Liver (tissue), 3 donors: ENCODE results near the gene CD200R1L.

Experiments
- CTCF ChIP-seq: fragments of 150-350 bp; IDR thresholded peaks from 2 replicates; pipeline ENCODE4 v1.5.1; 2017; ENCODE audit warnings: improper control_type of control experiment, low read depth, low read length; ENCODE audit not compliant: missing input control
- EGR1 ChIP-seq, 2 donors: IDR thresholded peaks; 2 replicates each; pipeline ENCODE4 v1.6.1; 2016 to 2018; ENCODE audit warnings: antibody characterized with exemption in 2 of 2, low read depth in 2 of 2
- FOXA2 ChIP-seq: IDR thresholded peaks from 2 replicates; pipeline ENCODE4 v1.6.1; 2016; ENCODE audit warnings: antibody characterized with exemption
- GABPA ChIP-seq, 2 donors: IDR thresholded peaks in 1 of 2; conservative IDR thresholded peaks in 1 of 2; 2 replicates each; pipeline ENCODE4 v1.6.1; 2016; ENCODE audit warnings: antibody characterized with exemption in 2 of 2, mild to moderate bottlenecking in 1 of 2, moderate library complexity in 1 of 2
- JUND ChIP-seq, 2 donors: IDR thresholded peaks; 2 replicates each; pipeline ENCODE4 v1.6.1; 2016; ENCODE audit warnings: antibody characterized with exemption in 2 of 2
- RAD21 ChIP-seq, 2 donors: IDR thresholded peaks; 2 replicates each; pipeline ENCODE4 v1.6.1; 2016; ENCODE audit warnings: antibody characterized with exemption in 2 of 2, mild to moderate bottlenecking in 2 of 2
- REST ChIP-seq: IDR thresholded peaks from 2 replicates; pipeline ENCODE4 v1.6.1; 2016; ENCODE audit warnings: antibody characterized with exemption, mild to moderate bottlenecking
- donor health status: healthy.
- donor health status: healthy.

DNA sequence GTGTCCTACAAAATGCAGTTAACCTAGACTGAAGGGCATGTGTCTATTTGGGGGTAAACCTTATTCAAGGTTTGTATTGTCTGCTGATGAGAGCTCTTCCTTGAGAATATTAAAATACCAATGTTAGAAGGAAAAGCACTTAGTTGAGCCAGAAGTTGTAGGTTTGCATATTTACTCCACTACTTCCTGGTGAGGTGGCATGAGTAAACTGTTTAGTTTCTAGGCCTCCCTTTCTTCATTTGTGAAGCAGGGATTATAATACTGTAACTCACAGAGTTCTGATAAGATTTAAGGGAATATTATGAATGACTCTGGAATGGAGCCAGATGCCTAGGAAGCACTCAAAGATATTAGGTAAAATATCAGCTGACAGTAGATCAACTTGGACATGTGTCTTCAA lies 46.7 kb downstream of the CD200R1L start:
- TF ChIP-seq CTCF (no peak), EGR1 (IDR thresholded peaks at IDR 0.05; ENCODE audit: low read depth in 2 of 2) (no peak), REST (no peak), JUND (IDR thresholded peaks at IDR 0.05) (no peak), GABPA (IDR thresholded peaks at IDR 0.05 in 1 of 2, conservative IDR thresholded peaks at IDR 0.05 in 1 of 2) (no peak), RAD21 (IDR thresholded peaks at IDR 0.05) (no peak), FOXA2 (no peak)
